Measurements from ENCODE around the gene CDH6.

DNA sequence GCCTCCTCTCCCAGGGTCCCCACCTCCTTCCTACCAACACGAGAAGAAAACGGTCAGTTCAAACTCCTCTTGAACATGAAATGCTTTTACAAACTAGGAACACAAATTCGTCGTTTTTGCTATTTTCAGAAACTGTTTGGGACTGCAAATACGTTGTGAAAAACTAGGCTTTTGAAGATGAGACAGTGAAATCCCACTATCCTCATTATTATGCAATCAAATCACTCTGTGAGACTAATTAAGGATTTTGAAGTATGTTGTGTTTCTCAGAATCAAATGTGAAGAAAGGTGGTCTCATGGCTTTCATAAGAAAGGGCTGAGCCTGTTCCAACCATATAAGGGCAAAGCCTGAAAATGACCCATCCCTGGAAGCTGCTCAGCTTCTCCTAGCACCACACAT lies 33.2 kb downstream of the CDH6 start:
- TF ChIP-seq, protein P1, sequence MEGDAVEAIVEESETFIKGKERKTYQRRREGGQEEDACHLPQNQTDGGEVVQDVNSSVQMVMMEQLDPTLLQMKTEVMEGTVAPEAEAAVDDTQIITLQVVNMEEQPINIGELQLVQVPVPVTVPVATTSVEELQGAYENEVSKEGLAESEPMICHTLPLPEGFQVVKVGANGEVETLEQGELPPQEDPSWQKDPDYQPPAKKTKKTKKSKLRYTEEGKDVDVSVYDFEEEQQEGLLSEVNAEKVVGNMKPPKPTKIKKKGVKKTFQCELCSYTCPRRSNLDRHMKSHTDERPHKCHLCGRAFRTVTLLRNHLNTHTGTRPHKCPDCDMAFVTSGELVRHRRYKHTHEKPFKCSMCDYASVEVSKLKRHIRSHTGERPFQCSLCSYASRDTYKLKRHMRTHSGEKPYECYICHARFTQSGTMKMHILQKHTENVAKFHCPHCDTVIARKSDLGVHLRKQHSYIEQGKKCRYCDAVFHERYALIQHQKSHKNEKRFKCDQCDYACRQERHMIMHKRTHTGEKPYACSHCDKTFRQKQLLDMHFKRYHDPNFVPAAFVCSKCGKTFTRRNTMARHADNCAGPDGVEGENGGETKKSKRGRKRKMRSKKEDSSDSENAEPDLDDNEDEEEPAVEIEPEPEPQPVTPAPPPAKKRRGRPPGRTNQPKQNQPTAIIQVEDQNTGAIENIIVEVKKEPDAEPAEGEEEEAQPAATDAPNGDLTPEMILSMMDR (IDR thresholded peaks at IDR 0.05): no peak
- no peak for TF ChIP-seq POLR2A (IDR thresholded peaks at IDR 0.05)

All from lower leg skin (tissue), 3 donors.